ENCODE measurements around the gene COX4I2. TPM values are rescaled to one million over a fixed set of nuclear protein-coding genes. Genes with fewer than 3 reads are reported as not detected.

The COX4I2 gene
- polyA plus RNA-seq, 1 experiment: not detected

DNA sequence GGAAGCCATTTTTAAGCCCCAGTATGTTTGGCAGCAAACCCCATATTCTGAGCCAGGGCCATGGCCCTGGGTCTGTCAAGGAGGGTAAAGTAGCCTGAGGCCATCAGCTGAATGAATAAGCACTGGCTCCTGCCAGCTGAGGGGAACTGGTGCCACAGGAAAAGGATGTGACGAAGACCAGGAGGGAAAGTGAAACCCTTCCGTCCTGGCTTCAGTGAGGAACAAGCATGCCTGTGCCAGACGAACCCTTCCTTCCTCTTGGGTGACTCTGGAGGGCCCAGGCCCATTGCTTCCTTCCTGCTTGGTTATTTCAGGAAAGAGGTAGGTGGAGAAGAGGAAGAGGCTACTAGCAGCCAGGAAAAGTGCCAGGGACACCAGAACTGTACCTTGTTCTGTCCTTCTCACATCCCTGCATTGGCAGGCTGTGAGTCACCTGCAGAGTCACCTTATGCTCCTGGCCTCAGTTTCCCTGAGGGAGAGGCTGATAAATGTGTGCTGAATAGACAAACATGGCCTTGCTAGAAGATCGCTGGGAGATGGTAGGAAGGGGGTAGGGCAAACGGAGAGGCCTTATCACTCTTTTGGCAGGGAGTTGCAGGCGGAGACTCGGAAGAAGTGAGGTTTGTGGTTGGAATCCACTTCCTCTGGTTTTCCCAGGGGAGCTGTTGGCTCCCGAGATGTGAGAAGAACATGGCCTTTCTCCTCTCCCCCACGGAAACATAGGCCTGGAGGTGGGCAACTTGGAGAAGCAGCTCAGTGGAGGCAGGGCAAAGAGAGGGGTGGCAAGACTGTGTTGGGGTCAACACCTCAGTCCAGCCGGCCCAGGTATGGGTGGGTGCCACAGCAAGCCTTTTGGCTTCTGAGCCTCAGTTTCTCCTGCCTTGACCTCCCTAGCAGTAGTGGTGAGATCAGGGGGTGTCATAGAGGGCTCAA, 37.4 kb downstream of the COX4I2 start:
- Histone ChIP-seq H3K36me3 (ENCODE audit: control insufficient read depth, insufficient read depth, low read length) (peaks cover 7% of the 10 kb centered on the region), H3K27me3 (ENCODE audit: control insufficient read depth, insufficient read depth, low read length) (no peaks in the 10 kb centered on the region), H3K4me3 (ENCODE audit: low read depth, low read length) (no peak overlapping the region)
- no peak for DNase-seq (ENCODE audit: low read depth)
- ChIA-PET POLR2A (interaction anchor here (0.6 kb wide), 1 partner anchor 11 kb away, joined by 5 read pairs; no protein-coding TSS in a partner anchor), CTCF (interaction anchor here (0.7 to 3.9 kb wide), 8 partner anchors 11 to 49 kb away, joined by 3 to 18 read pairs (median 6); no protein-coding TSS in a partner anchor)
- TF ChIP-seq, protein P1, sequence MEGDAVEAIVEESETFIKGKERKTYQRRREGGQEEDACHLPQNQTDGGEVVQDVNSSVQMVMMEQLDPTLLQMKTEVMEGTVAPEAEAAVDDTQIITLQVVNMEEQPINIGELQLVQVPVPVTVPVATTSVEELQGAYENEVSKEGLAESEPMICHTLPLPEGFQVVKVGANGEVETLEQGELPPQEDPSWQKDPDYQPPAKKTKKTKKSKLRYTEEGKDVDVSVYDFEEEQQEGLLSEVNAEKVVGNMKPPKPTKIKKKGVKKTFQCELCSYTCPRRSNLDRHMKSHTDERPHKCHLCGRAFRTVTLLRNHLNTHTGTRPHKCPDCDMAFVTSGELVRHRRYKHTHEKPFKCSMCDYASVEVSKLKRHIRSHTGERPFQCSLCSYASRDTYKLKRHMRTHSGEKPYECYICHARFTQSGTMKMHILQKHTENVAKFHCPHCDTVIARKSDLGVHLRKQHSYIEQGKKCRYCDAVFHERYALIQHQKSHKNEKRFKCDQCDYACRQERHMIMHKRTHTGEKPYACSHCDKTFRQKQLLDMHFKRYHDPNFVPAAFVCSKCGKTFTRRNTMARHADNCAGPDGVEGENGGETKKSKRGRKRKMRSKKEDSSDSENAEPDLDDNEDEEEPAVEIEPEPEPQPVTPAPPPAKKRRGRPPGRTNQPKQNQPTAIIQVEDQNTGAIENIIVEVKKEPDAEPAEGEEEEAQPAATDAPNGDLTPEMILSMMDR (IDR thresholded peaks at IDR 0.05; ENCODE audit: insufficient read depth, low read depth, low read length): no peak

DNA sequence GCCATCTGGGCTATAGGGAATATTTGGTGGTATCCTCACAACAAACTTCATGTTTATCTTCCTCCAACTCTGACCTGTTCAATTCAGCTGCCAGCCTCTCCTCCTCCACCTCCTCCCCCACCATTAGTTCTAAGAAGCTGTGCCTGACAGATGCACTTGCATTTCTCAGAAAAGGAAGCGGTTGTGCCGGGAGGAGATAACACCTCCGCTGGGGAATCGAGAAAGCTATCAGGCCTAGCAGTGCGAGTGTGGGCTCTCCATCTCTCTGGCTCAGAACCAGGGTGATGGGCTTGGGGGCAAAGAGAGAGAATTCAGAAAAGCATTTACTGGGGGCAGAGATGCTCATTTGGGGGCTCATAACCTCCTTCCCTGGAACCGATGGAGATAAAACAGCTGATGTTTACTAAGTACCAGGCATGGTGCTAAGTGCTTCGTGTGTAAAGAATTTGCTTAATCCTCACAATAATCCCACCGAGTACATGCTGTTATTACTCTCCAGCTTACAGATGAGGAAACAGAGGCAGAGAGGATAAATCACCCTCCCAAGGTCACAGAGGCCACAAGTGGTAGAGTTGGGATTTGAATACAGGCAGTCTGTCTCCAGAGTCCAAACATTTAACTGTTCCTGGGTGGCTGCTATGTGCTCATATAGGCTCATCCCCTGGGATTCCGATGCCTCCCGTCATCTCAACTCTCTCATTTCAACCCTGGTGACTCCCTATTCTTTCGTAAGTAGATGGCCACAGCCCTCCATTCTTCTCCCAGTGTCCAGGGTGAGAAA, 38.3 kb downstream of the COX4I2 start:
- no peaks in the 10 kb centered on the region for H3K27me3 ChIP-seq (ENCODE audit: control insufficient read depth, insufficient read depth, low read length)
- H3K4me3 ChIP-seq (ENCODE audit: low read depth, low read length): no peak overlapping the region
- no peak for DNase-seq (ENCODE audit: low read depth)
- ChIA-PET POLR2A (no interaction called here), CTCF (interaction anchor here (0.7 to 3.9 kb wide), 6 partner anchors 12 to 48 kb away, joined by 3 to 18 read pairs (median 4); partner anchors contain the start of gene BCL2L1)
- H3K36me3 ChIP-seq (ENCODE audit: control insufficient read depth, insufficient read depth, low read length): peaks cover 7% of the 10 kb centered on the region
- TF ChIP-seq, protein P1 (IDR thresholded peaks at IDR 0.05; ENCODE audit: insufficient read depth, low read depth, low read length): no peak

DNA sequence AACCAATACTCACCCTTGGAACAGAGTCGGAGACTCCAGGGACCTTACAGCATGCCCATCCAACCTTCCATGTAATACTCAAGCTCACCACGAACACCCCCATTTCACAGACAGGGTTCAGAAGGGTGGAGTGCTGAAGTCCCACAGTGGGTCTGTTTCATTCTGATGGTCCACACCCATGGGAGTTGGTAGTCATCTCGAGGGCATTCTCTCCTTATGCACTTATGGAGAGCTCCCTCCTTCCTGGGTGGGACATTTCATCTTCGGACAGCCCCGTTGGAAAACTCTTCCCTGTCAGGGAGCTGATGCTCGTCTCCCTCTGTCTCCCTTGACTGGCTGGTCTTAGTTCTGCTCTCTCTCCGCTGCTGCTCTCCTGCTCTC, 38.9 kb downstream of the COX4I2 start:
- H3K27me3 ChIP-seq (ENCODE audit: control insufficient read depth, insufficient read depth, low read length): no peaks in the 10 kb centered on the region
- H3K4me3 ChIP-seq (ENCODE audit: low read depth, low read length): no peak overlapping the region
- peaks cover 5% of the 10 kb centered on the region for H3K36me3 ChIP-seq (ENCODE audit: control insufficient read depth, insufficient read depth, low read length)
- CTCF ChIA-PET: interaction anchor here (1.2 to 3.9 kb wide), 4 partner anchors 15 to 47 kb away, joined by 3 to 18 read pairs (median 6); partner anchors contain the start of gene BCL2L1
- no peak for DNase-seq (ENCODE audit: low read depth)
- TF ChIP-seq, protein P1 (IDR thresholded peaks at IDR 0.05; ENCODE audit: insufficient read depth, low read depth, low read length): no peak
- POLR2A ChIA-PET: no interaction called here

DNA sequence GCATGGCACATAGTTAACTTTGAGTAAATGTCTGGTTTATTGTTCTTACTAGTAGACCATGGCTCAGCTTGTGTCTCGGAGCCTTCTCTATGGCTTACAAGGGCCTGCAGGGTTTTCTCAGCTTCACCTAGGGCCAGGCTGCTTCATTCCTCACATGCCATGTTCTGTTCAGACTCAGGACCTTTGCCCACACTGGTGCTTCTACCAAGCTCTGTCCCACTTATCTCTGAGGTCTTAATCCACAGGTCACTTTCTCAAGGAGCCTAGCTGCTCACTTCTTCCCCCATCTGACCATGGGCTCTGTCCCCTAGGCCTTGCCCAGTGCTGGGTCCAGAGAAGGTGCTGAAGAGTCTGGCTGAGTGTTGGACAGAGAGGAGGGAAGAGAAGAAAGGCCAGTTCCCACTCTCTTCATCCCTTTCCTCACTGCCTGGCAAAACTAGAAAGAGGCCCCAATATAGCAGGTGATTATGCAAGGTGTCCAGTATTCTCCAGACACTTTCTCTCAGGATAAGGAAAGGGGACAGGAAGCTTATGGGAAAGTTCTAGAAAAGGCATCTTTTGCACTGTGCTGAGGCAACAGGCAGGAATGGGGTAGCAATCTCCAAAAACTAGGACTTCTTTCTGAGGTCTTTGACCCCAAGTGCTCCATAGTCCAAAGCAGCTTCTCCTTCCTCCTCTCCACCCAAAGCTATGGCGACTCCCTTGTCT, 40.0 kb downstream of the COX4I2 start:
- Histone ChIP-seq H3K36me3 (ENCODE audit: control insufficient read depth, insufficient read depth, low read length) (peaks cover 3% of the 10 kb centered on the region), H3K4me3 (ENCODE audit: low read depth, low read length) (no peak overlapping the region), H3K27me3 (ENCODE audit: control insufficient read depth, insufficient read depth, low read length) (no peaks in the 10 kb centered on the region)
- no peak for DNase-seq (ENCODE audit: low read depth)
- CTCF ChIA-PET: interaction anchor here (1.1 to 3.9 kb wide), 4 partner anchors 10 to 46 kb away, joined by 3 to 18 read pairs (median 4); no protein-coding TSS in a partner anchor
- TF ChIP-seq, protein P1 (IDR thresholded peaks at IDR 0.05; ENCODE audit: insufficient read depth, low read depth, low read length): no peak
- POLR2A ChIA-PET: no interaction called here
